ENCODE measurements around the gene IFT22.

- no peak for TF ChIP-seq CTCF (IDR thresholded peaks at IDR 0.05)
- TF ChIP-seq POLR2A (IDR thresholded peaks at IDR 0.05): no peak
These were observed 2.2 kb downstream of the IFT22 start for GRCh38 chr7:101319401-101319800.
